Tibial nerve (tissue), 4 donors: ENCODE data around the gene PCBD2. TPM values are rescaled to one million over a fixed set of nuclear protein-coding genes. Genes with fewer than 3 reads are reported as not detected.

ENCODE experiments used
- DNase-seq, 2 donors: peaks; one replicate each; pipeline ENCODE4 v3.0.0-alpha.2; 2019; ENCODE audit warnings: low spot score in 2 of 2
- H3K27ac ChIP-seq, 4 donors: fragments of 200-600 bp; sonication (generic) in 3 of 4; one replicate each; pipeline ENCODE4 v1.5.1; 2017 to 2019; ENCODE audit warnings: mild to moderate bottlenecking in 1 of 4
- H3K27me3 ChIP-seq, 2 donors: fragments of 200-600 bp; sonication (generic) in 1 of 2; one replicate each; pipeline versions ENCODE4 v1.5.1 to v1.6.0; 2017 to 2019
- H3K36me3 ChIP-seq, 3 donors: fragments of 200-600 bp; sonication (generic); one replicate each; pipeline ENCODE4 v1.5.1; 2018 to 2019
- H3K4me1 ChIP-seq, 4 donors: fragments of 200-600 bp; sonication (generic) in 3 of 4; one replicate each; pipeline ENCODE4 v1.5.1; 2017 to 2019
- H3K4me3 ChIP-seq, 4 donors: fragments of 200-600 bp; sonication (generic) in 3 of 4; one replicate each; pipeline ENCODE4 v1.5.1; 2017 to 2019; ENCODE audit warnings: mild to moderate bottlenecking in 1 of 4, moderate library complexity in 1 of 4
- H3K9me3 ChIP-seq, 4 donors: fragments of 200-600 bp; sonication (generic) in 3 of 4; one replicate each; pipeline ENCODE4 v1.5.1; 2017 to 2019
- EP300 ChIP-seq, 2 donors: sonication (generic); formaldehyde crosslinking; IDR thresholded peaks; one replicate each; pipeline ENCODE4 v1.6.1; 2017; ENCODE audit warnings: antibody characterized with exemption in 2 of 2, mild to moderate bottlenecking in 1 of 2
- POLR2A ChIP-seq, 2 donors: fragments of 450-650 bp; IDR thresholded peaks; one replicate each; pipeline ENCODE4 v1.6.1; 2017; ENCODE audit warnings: antibody characterized with exemption in 2 of 2, mild to moderate bottlenecking in 2 of 2, moderate library complexity in 2 of 2
- WGBS, 2 donors: methylation state at CpG; one replicate each; pipeline ENCODE4 v1.1.5; 2018; 5-methylcytosine and 5-hydroxymethylcytosine counted together
- total RNA-seq, 4 donors: library from RNA; depleted of rRNA; stranded (reverse); fragments of >200 nt; gene quantifications; one replicate each; pipeline ENCODE4 v1.1.0, GENCODE V29; 2016
- TF ChIP-seq, protein P1 (sequence below), 5 experiments: fragments of 200-600 bp in 3 of 5; fragments of 450-650 bp in 2 of 5; sonication (generic) in 3 of 5; IDR thresholded peaks; one replicate each; pipeline ENCODE4 v1.5.1; 2016 to 2019; ENCODE audit warnings: antibody characterized with exemption in 5 of 5, mild to moderate bottlenecking in 3 of 5, moderate library complexity in 2 of 5

PCBD2 gene
- total RNA-seq, 4 donors from 2014 or later = 5.7 to 11.0 (median 7.9) TPM

DNA sequence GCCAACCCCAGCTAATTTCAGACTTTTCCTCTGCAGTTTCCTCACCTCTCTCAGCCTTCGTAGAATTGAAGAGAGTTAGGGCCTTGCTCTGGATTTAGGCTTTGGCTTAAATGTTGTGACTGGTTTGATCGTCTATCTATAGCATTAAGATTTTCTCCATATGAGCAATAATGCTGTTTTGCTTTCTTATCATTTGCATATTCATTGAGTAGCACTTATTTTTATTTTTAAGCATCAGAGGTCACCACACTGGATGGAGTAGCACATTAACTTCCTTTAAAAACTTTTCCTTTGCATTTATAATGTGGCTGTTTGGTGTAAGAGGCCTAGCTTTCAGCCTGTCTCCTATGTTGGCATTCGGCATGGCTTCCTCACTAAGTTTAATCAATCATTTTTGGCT lies 12.6 kb upstream of the PCBD2 start:
- DNase-seq = no peak
- H3K4me3 ChIP-seq = no peak overlapping the region
- no peak overlapping the region for H3K27ac ChIP-seq
- H3K4me1 ChIP-seq = no peaks in the 10 kb centered on the region
- no peaks in the 10 kb centered on the region for H3K27me3 ChIP-seq
- WGBS, 2 donors = 92 to 96% methylated on average over 3 of the region's 3 CpGs
- H3K9me3 ChIP-seq = no peaks in the 10 kb centered on the region
- TF ChIP-seq EP300 (IDR thresholded peaks at IDR 0.05) (no peak), POLR2A (IDR thresholded peaks at IDR 0.05) (no peak)
- TF ChIP-seq, protein P1, sequence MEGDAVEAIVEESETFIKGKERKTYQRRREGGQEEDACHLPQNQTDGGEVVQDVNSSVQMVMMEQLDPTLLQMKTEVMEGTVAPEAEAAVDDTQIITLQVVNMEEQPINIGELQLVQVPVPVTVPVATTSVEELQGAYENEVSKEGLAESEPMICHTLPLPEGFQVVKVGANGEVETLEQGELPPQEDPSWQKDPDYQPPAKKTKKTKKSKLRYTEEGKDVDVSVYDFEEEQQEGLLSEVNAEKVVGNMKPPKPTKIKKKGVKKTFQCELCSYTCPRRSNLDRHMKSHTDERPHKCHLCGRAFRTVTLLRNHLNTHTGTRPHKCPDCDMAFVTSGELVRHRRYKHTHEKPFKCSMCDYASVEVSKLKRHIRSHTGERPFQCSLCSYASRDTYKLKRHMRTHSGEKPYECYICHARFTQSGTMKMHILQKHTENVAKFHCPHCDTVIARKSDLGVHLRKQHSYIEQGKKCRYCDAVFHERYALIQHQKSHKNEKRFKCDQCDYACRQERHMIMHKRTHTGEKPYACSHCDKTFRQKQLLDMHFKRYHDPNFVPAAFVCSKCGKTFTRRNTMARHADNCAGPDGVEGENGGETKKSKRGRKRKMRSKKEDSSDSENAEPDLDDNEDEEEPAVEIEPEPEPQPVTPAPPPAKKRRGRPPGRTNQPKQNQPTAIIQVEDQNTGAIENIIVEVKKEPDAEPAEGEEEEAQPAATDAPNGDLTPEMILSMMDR (IDR thresholded peaks at IDR 0.05) = no peak
- H3K36me3 ChIP-seq = peaks cover 0 to 63% (median 0%) of the 10 kb centered on the region in 3 donors

DNA sequence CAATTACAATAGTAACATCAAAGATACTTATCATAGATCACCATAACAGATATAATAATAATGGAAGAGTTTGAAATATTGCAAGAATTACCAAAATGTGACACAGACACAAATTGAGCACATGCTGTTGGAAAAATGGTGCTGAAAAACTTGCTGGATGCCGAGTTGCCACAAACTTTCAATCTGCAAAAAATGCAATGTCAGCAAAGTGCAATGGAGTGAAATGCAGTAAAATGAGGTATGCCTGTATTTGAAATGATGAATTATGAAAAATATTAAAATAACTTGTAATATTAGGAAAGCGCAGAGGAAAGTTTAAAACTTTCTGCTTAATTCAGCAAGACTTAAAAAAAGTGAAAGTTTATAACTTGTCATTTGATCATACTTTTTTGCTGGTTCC lies 12.0 kb upstream of the PCBD2 start:
- Histone ChIP-seq H3K9me3 (no peaks in the 10 kb centered on the region), H3K4me1 (no peaks in the 10 kb centered on the region), H3K36me3 (peaks cover 0 to 63% (median 0%) of the 10 kb centered on the region in 3 donors), H3K27ac (no peak overlapping the region), H3K4me3 (no peak overlapping the region), H3K27me3 (no peaks in the 10 kb centered on the region)
- 79 to 86% methylated on average over 2 of the region's 2 CpGs for WGBS, 2 donors
- no peak for TF ChIP-seq EP300 (IDR thresholded peaks at IDR 0.05)
- TF ChIP-seq, protein P1 (IDR thresholded peaks at IDR 0.05) = no peak
- no peak for DNase-seq

DNA sequence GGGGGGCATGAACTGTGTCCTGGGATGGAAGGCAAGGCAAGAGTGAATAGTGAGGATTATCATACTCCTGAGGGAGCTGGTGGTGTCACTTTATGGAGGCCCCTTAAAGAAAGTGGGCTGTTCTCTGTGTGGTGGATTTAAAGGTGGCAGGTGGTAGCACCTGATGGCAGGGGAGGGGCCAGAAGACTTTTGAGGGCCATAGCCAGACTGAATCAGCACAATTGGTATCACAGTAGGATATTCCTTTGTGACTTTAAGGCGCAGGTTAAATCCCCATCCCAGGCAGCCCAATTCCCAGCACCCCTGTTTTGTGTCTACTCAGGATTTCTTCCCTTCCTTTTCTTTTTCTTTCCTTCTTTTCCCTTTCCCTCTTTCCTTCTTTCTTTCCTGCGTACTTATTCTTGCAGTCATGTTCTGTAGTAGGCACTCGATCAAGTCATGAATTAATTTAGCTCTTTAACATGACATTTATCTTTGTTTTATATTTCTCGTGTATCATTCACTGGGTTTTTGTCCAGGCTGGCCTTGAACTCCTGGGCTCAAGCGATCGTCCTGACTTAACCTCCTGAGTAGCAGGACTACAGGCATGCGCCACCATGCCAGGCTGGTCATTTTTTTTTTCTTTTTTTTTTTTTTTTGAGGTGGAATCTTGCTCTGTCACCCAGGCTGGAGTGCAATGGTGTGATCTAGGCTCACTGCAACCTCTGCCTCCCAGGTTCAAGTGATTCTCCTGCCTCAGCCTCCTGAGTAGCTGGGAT lies 11.0 kb upstream of the PCBD2 start:
- no peak for DNase-seq
- Histone ChIP-seq H3K27me3 (no peaks in the 10 kb centered on the region), H3K9me3 (no peaks in the 10 kb centered on the region), H3K4me3 (no peak overlapping the region), H3K36me3 (peaks cover 0 to 63% (median 0%) of the 10 kb centered on the region in 3 donors), H3K27ac (no peak overlapping the region), H3K4me1 (no peaks in the 10 kb centered on the region)
- TF ChIP-seq, protein P1 (IDR thresholded peaks at IDR 0.05) = no peak
- TF ChIP-seq EP300 (IDR thresholded peaks at IDR 0.05) (no peak), POLR2A (IDR thresholded peaks at IDR 0.05) (no peak)
- WGBS, 2 donors = 91 to 92% methylated on average over 7 of the region's 7 CpGs

DNA sequence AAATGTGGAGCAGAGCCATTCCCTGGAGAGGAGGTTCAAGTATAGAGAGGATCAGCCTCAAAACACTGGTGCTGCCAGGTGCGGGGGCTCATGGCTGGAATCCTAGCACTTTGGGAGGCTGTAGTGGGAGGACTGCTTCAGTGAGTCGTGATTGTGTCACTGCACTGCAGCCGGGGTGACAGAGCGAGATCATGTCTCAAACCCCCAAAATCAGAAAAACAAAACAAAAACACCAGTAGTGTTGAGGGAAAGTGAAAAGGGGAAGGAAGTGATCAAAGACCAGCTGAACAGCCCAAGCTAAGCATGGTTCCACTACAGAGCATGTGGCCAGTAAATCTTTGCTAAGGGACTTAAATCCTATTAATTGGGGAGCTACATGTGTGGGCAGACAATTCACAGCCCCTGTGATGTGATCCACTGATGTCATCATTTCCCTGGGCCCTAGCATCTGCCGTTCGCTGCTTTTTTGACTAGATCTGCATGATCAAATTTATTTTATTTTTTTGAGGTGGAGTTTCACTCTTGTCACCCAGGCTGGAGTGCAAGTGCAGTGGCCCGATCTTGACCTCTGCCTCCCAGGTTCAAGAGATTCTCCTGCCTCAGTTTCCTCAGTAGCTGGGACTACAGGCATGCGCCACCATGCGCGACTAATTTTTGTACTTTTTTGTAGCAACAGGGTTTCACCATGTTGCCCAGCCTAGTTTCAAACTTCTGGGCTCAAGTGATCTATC lies 2.7 kb upstream of the PCBD2 start:
- DNase-seq = no peak
- peak overlapping the region in 1 of 4 donors; percentile 57 for H3K27ac ChIP-seq
- peaks cover 0 to 44% (median 0%) of the 10 kb centered on the region in 3 donors for H3K36me3 ChIP-seq
- WGBS, 2 donors = 76 to 77% methylated on average over 10 of the region's 10 CpGs
- peaks cover 0 to 12% (median 0%) of the 10 kb centered on the region in 4 donors for H3K4me1 ChIP-seq
- no peak for TF ChIP-seq POLR2A (IDR thresholded peaks at IDR 0.05)
- TF ChIP-seq, protein P1 (IDR thresholded peaks at IDR 0.05) = no peak
- no peak for TF ChIP-seq EP300 (IDR thresholded peaks at IDR 0.05)
- H3K27me3 ChIP-seq = no peaks in the 10 kb centered on the region
- H3K4me3 ChIP-seq = no peak overlapping the region
- H3K9me3 ChIP-seq = no peaks in the 10 kb centered on the region
